Neural cell (in vitro differentiated cells): Measurements from ENCODE around the gene GON4L. TPM values are rescaled to one million over a fixed set of nuclear protein-coding genes. Genes with fewer than 3 reads are reported as not detected.

ENCODE experiments used
- H2AFZ ChIP-seq: fragments of 200-600, 300-800 bp; sonication (generic), shearing (Covaris generic); 2 replicates; pipeline ENCODE4 v1.6.0; 2014; ENCODE audit warnings: low read depth, mild to moderate bottlenecking, antibody characterized with exemption, low read length, moderate library complexity
- H3F3A ChIP-seq: fragments of 200-600 bp; shearing (Covaris generic); 2 replicates; pipeline ENCODE4 v1.6.1; 2016; ENCODE audit warnings: mild to moderate bottlenecking, moderate library complexity, mixed read lengths, antibody characterized with exemption, low read length; ENCODE audit not compliant: insufficient read depth, poor library complexity, severe bottlenecking
- H3K27ac ChIP-seq: fragments of 200-600, 300-800 bp; sonication (generic), shearing (Covaris generic); 2 replicates; pipeline ENCODE4 v1.5.1; 2014; ENCODE audit warnings: mild to moderate bottlenecking, low read length, moderate library complexity
- H3K27me3 ChIP-seq: fragments of 300-800, 200-600 bp; sonication (generic), shearing (Covaris generic); 2 replicates; pipeline ENCODE4 v1.6.0; 2014; ENCODE audit warnings: mild to moderate bottlenecking, low read depth, low read length, moderate library complexity; ENCODE audit not compliant: insufficient read depth
- H3K36me3 ChIP-seq: fragments of 300-800, 200-600 bp; sonication (generic), shearing (Covaris generic); 2 replicates; pipeline ENCODE4 v1.5.1; 2014; ENCODE audit warnings: mild to moderate bottlenecking, antibody characterized with exemption, low read length, moderate library complexity; ENCODE audit not compliant: insufficient read depth
- H3K4me2 ChIP-seq: fragments of 300-800, 200-600 bp; sonication (generic), shearing (Covaris generic); 2 replicates; pipeline ENCODE4 v1.6.0; 2014; ENCODE audit warnings: mild to moderate bottlenecking, low read length
- H3K4me3 ChIP-seq: fragments of 300-800, 200-600 bp; sonication (generic), shearing (Covaris generic); 2 replicates; pipeline ENCODE4 v1.5.1; 2014; ENCODE audit warnings: mild to moderate bottlenecking, low read length, moderate library complexity
- H3K79me2 ChIP-seq: fragments of 200-600 bp; shearing (Covaris generic); replicated peaks from 2 replicates; pipeline ENCODE4 v1.6.0; 2014; ENCODE audit warnings: mild to moderate bottlenecking, low read length, moderate library complexity; ENCODE audit not compliant: insufficient read depth
- H3K9ac ChIP-seq: fragments of 300-800, 200-600 bp; sonication (generic), shearing (Covaris generic); 2 replicates; pipeline ENCODE4 v1.6.1; 2016; ENCODE audit warnings: mild to moderate bottlenecking, low read length, mixed read lengths
- H3K9me2 ChIP-seq: fragments of 200-600 bp; shearing (Covaris generic); 2 replicates; pipeline ENCODE4 v1.6.1; 2016; ENCODE audit warnings: mild to moderate bottlenecking, low read length, mixed read lengths; ENCODE audit not compliant: insufficient read depth
- H3K9me3 ChIP-seq: fragments of 200-600, 300-800 bp; sonication (generic), shearing (Covaris generic); 2 replicates; pipeline ENCODE4 v1.6.1; 2016; ENCODE audit warnings: mild to moderate bottlenecking, mixed run types, low read length, moderate library complexity, mixed read lengths
- H4K20me1 ChIP-seq: fragments of 200-600 bp; shearing (Covaris generic); 2 replicates; pipeline ENCODE4 v1.6.1; 2016; ENCODE audit warnings: mild to moderate bottlenecking, mixed run types; ENCODE audit not compliant: insufficient read depth
- EP300 ChIP-seq: fragments of 450-650 bp; conservative IDR thresholded peaks from 2 replicates; pipeline ENCODE4 v1.6.1; 2014; ENCODE audit warnings: antibody characterized with exemption, mild to moderate bottlenecking, moderate library complexity; ENCODE audit not compliant: poor library complexity, severe bottlenecking
- EZH2 ChIP-seq: fragments of 200-600, 300-800 bp; shearing (Covaris generic), sonication (generic); IDR thresholded peaks from 2 replicates; pipeline ENCODE4 v1.6.1; 2014; ENCODE audit warnings: antibody characterized with exemption, low read length, borderline replicate concordance, mild to moderate bottlenecking; ENCODE audit not compliant: insufficient read depth, poor library complexity, severe bottlenecking
- MXI1 ChIP-seq: fragments of 450-650 bp; conservative IDR thresholded peaks from 2 replicates; pipeline ENCODE4 v1.6.1; 2014; ENCODE audit warnings: antibody characterized with exemption, mild to moderate bottlenecking; ENCODE audit not compliant: poor library complexity, severe bottlenecking
- POLR2AphosphoS5 ChIP-seq: IDR thresholded peaks from 2 replicates; pipeline ENCODE4 v1.6.1; 2012
- RAD21 ChIP-seq: fragments of 450-650 bp; conservative IDR thresholded peaks from 2 replicates; pipeline ENCODE4 v1.6.1; 2014; ENCODE audit warnings: antibody characterized with exemption, mild to moderate bottlenecking, moderate library complexity
- SMC3 ChIP-seq: fragments of 450-650 bp; conservative IDR thresholded peaks from 2 replicates; pipeline ENCODE4 v1.6.1; 2014; ENCODE audit warnings: antibody characterized with exemption, mild to moderate bottlenecking, moderate library complexity; ENCODE audit not compliant: poor library complexity
- TAF1 ChIP-seq: IDR thresholded peaks from 2 replicates; pipeline ENCODE4 v1.6.1; 2012; ENCODE audit warnings: low read depth
- polyA plus RNA-seq: library from polyadenylated mRNA; depleted of rRNA; stranded (reverse); fragments of >200 nt; gene quantifications from 2 replicates; pipeline ENCODE4 v1.2.3, GENCODE V29; 2014
- TF ChIP-seq, protein P1 (sequence below): IDR thresholded peaks from 2 replicates; pipeline ENCODE4 v1.6.1; 2012; ENCODE audit warnings: borderline replicate concordance
- TF ChIP-seq, protein P2 (sequence below): fragments of 450-650 bp; IDR thresholded peaks from 2 replicates; pipeline ENCODE4 v1.5.1; 2014; ENCODE audit warnings: antibody characterized with exemption, mild to moderate bottlenecking, moderate library complexity; ENCODE audit not compliant: poor library complexity, severe bottlenecking

Gene GON4L
- polyA plus RNA-seq, 1 donor from 2014 or later, result 30.2 TPM

DNA sequence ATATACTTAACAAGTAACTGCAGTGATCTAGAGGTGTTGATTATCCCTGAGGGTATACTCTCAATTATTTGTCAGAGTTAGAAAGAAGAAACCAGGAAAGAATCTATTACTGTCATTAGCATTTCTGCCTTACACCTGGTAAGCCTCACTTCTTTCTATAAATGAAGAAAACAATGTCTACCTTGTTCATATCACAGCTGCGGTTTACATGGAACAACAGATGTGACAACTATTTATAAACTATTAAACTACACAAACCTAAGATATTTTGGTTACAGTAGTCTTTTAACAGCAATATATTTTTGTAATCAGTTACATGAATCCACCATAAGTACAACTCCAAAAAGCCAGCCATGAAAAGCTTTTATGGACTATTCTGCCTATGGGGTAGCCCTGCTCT, 40.7 kb downstream of the GON4L start:
- no peak overlapping the region for H3K9ac ChIP-seq
- H2AFZ ChIP-seq, result no peak overlapping the region
- no peak overlapping the region for H3K4me2 ChIP-seq
- TF ChIP-seq RAD21 (no peak), EZH2 (no peak), EP300 (no peak), TAF1 (no peak), POLR2AphosphoS5 (no peak), MXI1 (no peak), SMC3 (no peak)
- TF ChIP-seq, protein P1, sequence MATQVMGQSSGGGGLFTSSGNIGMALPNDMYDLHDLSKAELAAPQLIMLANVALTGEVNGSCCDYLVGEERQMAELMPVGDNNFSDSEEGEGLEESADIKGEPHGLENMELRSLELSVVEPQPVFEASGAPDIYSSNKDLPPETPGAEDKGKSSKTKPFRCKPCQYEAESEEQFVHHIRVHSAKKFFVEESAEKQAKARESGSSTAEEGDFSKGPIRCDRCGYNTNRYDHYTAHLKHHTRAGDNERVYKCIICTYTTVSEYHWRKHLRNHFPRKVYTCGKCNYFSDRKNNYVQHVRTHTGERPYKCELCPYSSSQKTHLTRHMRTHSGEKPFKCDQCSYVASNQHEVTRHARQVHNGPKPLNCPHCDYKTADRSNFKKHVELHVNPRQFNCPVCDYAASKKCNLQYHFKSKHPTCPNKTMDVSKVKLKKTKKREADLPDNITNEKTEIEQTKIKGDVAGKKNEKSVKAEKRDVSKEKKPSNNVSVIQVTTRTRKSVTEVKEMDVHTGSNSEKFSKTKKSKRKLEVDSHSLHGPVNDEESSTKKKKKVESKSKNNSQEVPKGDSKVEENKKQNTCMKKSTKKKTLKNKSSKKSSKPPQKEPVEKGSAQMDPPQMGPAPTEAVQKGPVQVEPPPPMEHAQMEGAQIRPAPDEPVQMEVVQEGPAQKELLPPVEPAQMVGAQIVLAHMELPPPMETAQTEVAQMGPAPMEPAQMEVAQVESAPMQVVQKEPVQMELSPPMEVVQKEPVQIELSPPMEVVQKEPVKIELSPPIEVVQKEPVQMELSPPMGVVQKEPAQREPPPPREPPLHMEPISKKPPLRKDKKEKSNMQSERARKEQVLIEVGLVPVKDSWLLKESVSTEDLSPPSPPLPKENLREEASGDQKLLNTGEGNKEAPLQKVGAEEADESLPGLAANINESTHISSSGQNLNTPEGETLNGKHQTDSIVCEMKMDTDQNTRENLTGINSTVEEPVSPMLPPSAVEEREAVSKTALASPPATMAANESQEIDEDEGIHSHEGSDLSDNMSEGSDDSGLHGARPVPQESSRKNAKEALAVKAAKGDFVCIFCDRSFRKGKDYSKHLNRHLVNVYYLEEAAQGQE, result no peak
- TF ChIP-seq, protein P2, sequence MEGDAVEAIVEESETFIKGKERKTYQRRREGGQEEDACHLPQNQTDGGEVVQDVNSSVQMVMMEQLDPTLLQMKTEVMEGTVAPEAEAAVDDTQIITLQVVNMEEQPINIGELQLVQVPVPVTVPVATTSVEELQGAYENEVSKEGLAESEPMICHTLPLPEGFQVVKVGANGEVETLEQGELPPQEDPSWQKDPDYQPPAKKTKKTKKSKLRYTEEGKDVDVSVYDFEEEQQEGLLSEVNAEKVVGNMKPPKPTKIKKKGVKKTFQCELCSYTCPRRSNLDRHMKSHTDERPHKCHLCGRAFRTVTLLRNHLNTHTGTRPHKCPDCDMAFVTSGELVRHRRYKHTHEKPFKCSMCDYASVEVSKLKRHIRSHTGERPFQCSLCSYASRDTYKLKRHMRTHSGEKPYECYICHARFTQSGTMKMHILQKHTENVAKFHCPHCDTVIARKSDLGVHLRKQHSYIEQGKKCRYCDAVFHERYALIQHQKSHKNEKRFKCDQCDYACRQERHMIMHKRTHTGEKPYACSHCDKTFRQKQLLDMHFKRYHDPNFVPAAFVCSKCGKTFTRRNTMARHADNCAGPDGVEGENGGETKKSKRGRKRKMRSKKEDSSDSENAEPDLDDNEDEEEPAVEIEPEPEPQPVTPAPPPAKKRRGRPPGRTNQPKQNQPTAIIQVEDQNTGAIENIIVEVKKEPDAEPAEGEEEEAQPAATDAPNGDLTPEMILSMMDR, result no peak
- no peaks in the 10 kb centered on the region for H3F3A ChIP-seq
- no peak overlapping the region for H3K27ac ChIP-seq
- H4K20me1 ChIP-seq, result no peaks in the 10 kb centered on the region
- no peak overlapping the region for H3K4me3 ChIP-seq
- no peaks in the 10 kb centered on the region for H3K9me2 ChIP-seq
- H3K36me3 ChIP-seq, result peaks cover under 1% of the 10 kb centered on the region
- H3K79me2 ChIP-seq, result no peaks in the 10 kb centered on the region
- no peaks in the 10 kb centered on the region for H3K9me3 ChIP-seq
- no peaks in the 10 kb centered on the region for H3K27me3 ChIP-seq

DNA sequence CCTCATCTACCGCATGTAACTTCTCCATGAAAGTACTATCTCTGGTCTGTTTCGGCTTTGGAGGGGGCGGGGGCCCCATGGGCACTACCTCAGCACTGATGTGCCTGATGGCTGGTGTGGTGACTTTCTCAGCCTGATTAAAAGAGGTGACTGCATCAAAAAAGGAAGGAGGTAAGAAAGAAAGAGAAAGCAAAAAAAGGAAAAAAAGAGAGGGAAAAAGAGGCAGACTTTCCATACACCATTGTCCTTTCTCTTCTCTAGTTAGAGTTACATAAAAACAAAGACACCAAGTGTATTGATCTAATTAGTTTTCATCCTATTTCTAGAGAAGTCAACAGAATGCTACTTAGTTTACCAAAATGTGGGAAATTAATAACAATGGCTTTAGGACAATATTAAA, 43.3 kb downstream of the GON4L start:
- H3K9me2 ChIP-seq, result no peaks in the 10 kb centered on the region
- no peaks in the 10 kb centered on the region for H3F3A ChIP-seq
- H3K9ac ChIP-seq, result no peak overlapping the region
- H3K9me3 ChIP-seq, result no peaks in the 10 kb centered on the region
- TF ChIP-seq EZH2 (no peak), SMC3 (no peak), EP300 (no peak), POLR2AphosphoS5 (no peak), MXI1 (no peak), TAF1 (no peak), RAD21 (no peak)
- TF ChIP-seq, protein P1, result no peak
- TF ChIP-seq, protein P2, result no peak
- H2AFZ ChIP-seq, result no peak overlapping the region
- H3K27me3 ChIP-seq, result no peaks in the 10 kb centered on the region
- H3K4me2 ChIP-seq, result no peak overlapping the region
- no peak overlapping the region for H3K27ac ChIP-seq
- no peaks in the 10 kb centered on the region for H4K20me1 ChIP-seq
- no peaks in the 10 kb centered on the region for H3K36me3 ChIP-seq
- no peak overlapping the region for H3K4me3 ChIP-seq
- H3K79me2 ChIP-seq, result no peaks in the 10 kb centered on the region
